ENCODE results near the gene NGEF. TPM values are rescaled to one million over a fixed set of nuclear protein-coding genes. Genes with fewer than 3 reads are reported as not detected.
A peak's percentile ranks its signal among the peaks of the same experiment; 100 is the strongest.

The NGEF gene
- total RNA-seq, 1 donor from 2014 or later = 0.53 TPM

GRCh38 chr2:232889876-232890401 lies 123.1 kb downstream of the NGEF start:
- Histone ChIP-seq H3K36me3 (ENCODE audit: control insufficient read depth, insufficient read depth, low read length) (no peaks in the 10 kb centered on the region), H3K27me3 (ENCODE audit: control insufficient read depth, insufficient read depth, low read length) (no peaks in the 10 kb centered on the region), H3K4me3 (ENCODE audit: low read depth, low read length) (no peak overlapping the region)
- no peak for DNase-seq (ENCODE audit: low read depth)
- TF ChIP-seq, protein P1, sequence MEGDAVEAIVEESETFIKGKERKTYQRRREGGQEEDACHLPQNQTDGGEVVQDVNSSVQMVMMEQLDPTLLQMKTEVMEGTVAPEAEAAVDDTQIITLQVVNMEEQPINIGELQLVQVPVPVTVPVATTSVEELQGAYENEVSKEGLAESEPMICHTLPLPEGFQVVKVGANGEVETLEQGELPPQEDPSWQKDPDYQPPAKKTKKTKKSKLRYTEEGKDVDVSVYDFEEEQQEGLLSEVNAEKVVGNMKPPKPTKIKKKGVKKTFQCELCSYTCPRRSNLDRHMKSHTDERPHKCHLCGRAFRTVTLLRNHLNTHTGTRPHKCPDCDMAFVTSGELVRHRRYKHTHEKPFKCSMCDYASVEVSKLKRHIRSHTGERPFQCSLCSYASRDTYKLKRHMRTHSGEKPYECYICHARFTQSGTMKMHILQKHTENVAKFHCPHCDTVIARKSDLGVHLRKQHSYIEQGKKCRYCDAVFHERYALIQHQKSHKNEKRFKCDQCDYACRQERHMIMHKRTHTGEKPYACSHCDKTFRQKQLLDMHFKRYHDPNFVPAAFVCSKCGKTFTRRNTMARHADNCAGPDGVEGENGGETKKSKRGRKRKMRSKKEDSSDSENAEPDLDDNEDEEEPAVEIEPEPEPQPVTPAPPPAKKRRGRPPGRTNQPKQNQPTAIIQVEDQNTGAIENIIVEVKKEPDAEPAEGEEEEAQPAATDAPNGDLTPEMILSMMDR (IDR thresholded peaks at IDR 0.05; ENCODE audit: insufficient read depth, low read length, severe bottlenecking) = no peak
- no peak for FAIRE-seq

DNA sequence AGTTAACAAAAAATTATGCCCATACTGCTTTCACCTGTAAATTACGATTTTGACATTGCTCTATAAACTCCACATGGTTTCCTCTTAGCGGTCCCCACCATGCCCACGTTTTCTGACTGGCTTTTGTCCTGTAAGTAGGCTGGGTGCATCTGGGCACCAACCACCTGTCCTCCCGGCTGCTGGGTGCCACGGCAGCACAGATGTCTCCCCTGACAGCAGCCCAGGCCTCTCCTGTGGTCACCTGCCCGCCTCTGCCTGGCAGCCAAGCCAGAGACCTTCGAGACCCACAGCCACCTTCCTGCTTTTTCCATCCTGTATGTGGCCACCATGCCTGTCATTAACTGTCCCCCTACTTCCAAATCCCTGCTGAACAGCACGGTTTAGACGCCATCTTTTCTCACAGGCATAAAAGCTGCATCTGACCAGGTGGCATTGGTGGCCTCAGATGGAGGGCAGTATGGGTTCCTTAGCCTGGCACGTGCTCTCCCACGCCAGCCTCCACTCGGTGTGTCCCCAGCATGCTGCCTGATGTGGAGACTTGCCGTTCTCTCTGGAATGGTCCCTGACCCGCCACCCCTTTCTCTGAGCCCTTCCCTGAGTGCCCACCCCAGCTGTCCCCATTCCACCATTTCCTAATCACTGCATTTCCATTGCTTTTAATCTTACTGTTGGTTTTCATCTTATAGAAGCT lies 124.1 kb downstream of the NGEF start:
- DNase-seq (ENCODE audit: low read depth) (no peak), FAIRE-seq (no peak)
- TF ChIP-seq, protein P1 (IDR thresholded peaks at IDR 0.05; ENCODE audit: insufficient read depth, low read length, severe bottlenecking) = no peak

DNA sequence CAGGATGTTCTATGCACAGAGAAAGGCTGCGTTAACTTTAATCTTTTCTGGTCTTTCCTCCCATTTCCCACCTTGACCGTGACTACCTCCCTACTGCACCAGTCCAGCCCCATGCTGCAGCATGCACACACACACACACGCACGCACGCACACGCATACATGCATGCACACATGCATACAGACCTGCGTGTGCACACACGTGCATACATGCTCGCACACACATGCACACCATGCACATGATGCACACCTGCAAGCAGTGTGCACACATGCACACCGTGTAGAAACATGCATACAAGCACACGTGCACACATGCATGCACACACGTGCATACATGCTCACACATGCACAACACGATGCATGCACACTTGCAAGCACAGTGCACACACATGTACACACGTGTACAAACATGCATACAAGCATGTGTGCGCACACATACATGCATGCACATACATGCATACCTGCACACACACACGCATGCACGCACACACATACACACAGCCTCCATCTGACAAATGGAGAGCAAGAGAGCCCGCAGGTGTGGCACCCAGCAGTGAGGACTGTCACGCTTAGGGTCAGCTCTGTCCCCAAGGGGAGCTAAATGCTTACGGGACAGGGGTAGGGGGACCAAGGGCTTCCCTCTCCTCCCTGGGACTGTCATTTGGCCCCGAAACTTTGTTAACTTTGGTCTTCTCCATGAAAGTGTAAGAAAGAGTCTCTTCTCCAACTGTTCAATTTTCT lies 124.8 kb downstream of the NGEF start:
- H3K36me3 ChIP-seq (ENCODE audit: control insufficient read depth, insufficient read depth, low read length) = no peaks in the 10 kb centered on the region
- DNase-seq (ENCODE audit: low read depth) (no peak), FAIRE-seq (peak; percentile 97)
- no peak overlapping the region for H3K4me3 ChIP-seq (ENCODE audit: low read depth, low read length)
- TF ChIP-seq, protein P1 (IDR thresholded peaks at IDR 0.05; ENCODE audit: insufficient read depth, low read length, severe bottlenecking) = no peak
- H3K27me3 ChIP-seq (ENCODE audit: control insufficient read depth, insufficient read depth, low read length) = no peaks in the 10 kb centered on the region

More for the DNA sequence above, 124.1 kb downstream of the NGEF start:
- Histone ChIP-seq H3K4me3 (ENCODE audit: low read depth, low read length) (no peak overlapping the region), H3K36me3 (ENCODE audit: control insufficient read depth, insufficient read depth, low read length) (no peaks in the 10 kb centered on the region), H3K27me3 (ENCODE audit: control insufficient read depth, insufficient read depth, low read length) (no peaks in the 10 kb centered on the region)

DNA sequence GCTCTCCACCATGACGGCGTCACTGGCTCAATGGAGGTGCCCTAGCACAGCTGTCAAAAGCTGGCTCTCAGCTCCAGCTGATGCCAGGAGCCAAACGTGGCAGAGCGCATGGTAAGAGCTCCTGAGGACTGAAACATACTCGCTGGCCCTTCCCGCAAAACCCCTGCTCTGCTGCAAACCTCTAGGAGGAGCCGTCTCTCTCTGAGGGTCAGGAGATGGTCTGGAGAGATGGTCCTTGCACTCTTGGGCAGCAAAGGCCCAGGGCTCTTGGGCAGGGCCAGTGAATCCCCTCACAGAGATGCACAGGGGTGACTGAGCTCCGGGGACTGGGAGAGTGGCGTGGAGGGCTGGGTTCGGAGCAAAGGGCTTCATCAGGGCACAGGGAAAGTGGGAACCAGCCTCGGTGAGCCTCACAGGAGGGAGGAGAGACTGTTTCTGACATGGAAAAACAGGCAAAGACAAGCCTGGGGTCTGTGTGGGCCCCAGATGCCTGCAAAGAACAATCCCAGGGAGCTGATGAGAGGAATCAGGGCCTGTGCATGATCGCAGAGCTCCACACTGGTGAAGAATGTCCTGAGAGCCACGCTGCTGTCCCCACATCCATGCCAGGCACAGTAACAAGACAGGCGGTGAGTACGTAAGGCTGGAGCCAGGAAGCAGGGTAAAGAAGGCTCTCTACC lies 125.7 kb downstream of the NGEF start:
- TF ChIP-seq, protein P1 (IDR thresholded peaks at IDR 0.05; ENCODE audit: insufficient read depth, low read length, severe bottlenecking) = no peak
- no peak for FAIRE-seq
- H3K27me3 ChIP-seq (ENCODE audit: control insufficient read depth, insufficient read depth, low read length) = no peaks in the 10 kb centered on the region
- DNase-seq (ENCODE audit: low read depth) = no peak
- H3K4me3 ChIP-seq (ENCODE audit: low read depth, low read length) = no peak overlapping the region
- H3K36me3 ChIP-seq (ENCODE audit: control insufficient read depth, insufficient read depth, low read length) = no peaks in the 10 kb centered on the region

GRCh38 chr2:232886632-232887031 lies 126.4 kb downstream of the NGEF start:
- peak; percentile 28 for FAIRE-seq
- H3K27me3 ChIP-seq (ENCODE audit: control insufficient read depth, insufficient read depth, low read length) = no peaks in the 10 kb centered on the region
- DNase-seq (ENCODE audit: low read depth) = no peak
- TF ChIP-seq, protein P1 (IDR thresholded peaks at IDR 0.05; ENCODE audit: insufficient read depth, low read length, severe bottlenecking) = no peak
- H3K4me3 ChIP-seq (ENCODE audit: low read depth, low read length) = no peak overlapping the region
- H3K36me3 ChIP-seq (ENCODE audit: control insufficient read depth, insufficient read depth, low read length) = no peaks in the 10 kb centered on the region
